SW 1271 (cell line): ENCODE data around the gene MRTFB.
"Not testable (repeated sequence)": the region's sequence is repeated elsewhere in the genome, so short reads cannot be mapped to it uniquely, and the experiment has no call there.

Experiments used
- DNase-seq, 2 experiments: peaks; one replicate each; lab custom pipeline; 2025; lab: John Stamatoyannopoulos, UW

The MRTFB gene

GRCh38 chr16:14104066-14104465 lies 32.9 kb downstream of the MRTFB start:
- no peak for DNase-seq

- DNase-seq: no peak
Observed at GRCh38 chr16:14105760-14106375, 34.7 kb downstream of the MRTFB start.

- DNase-seq: no peak
Observed at GRCh38 chr16:14106457-14106856, 35.3 kb downstream of the MRTFB start.

- DNase-seq: no peak
Observed at GRCh38 chr16:14106961-14107360, 35.8 kb downstream of the MRTFB start.

GRCh38 chr16:14109077-14109775 lies 38.1 kb downstream of the MRTFB start:
- DNase-seq: no peak

GRCh38 chr16:14109782-14110727 lies 38.9 kb downstream of the MRTFB start:
- DNase-seq: no peak

GRCh38 chr16:14110728-14111251 lies 39.7 kb downstream of the MRTFB start:
- DNase-seq: no peak

GRCh38 chr16:14111713-14112538 lies 40.8 kb downstream of the MRTFB start:
- DNase-seq: no peak

- no peak for DNase-seq
Observed at GRCh38 chr16:14112539-14112856, 41.4 kb downstream of the MRTFB start.

GRCh38 chr16:14113344-14113743 lies 42.2 kb downstream of the MRTFB start:
- DNase-seq: no peak

GRCh38 chr16:14117051-14117450 lies 45.9 kb downstream of the MRTFB start:
- DNase-seq: no peak

- no peak for DNase-seq
Observed at GRCh38 chr16:14119799-14120198, 48.7 kb downstream of the MRTFB start.

GRCh38 chr16:14120335-14120734 lies 49.2 kb downstream of the MRTFB start:
- DNase-seq: no peak

- no peak for DNase-seq
Observed at GRCh38 chr16:14121142-14121541, 50.0 kb downstream of the MRTFB start.

- no peak for DNase-seq
Observed at GRCh38 chr16:14121872-14122271, 50.8 kb downstream of the MRTFB start.

- not testable (repeated sequence) for DNase-seq
Observed at GRCh38 chr16:14122430-14122829, 51.3 kb downstream of the MRTFB start.

- no peak for DNase-seq
Observed at GRCh38 chr16:14125000-14125681, 54.0 kb downstream of the MRTFB start.

- no peak for DNase-seq
Observed at GRCh38 chr16:14125708-14126107, 54.6 kb downstream of the MRTFB start.

GRCh38 chr16:14128097-14128496 lies 57.0 kb downstream of the MRTFB start:
- DNase-seq: no peak

- DNase-seq: no peak
Observed at GRCh38 chr16:14129502-14129901, 58.4 kb downstream of the MRTFB start.
